ENCODE data around the gene RELB.
"Not testable (repeated sequence)": the region's sequence is repeated elsewhere in the genome, so short reads cannot be mapped to it uniquely, and the experiment has no call there.

The RELB gene

GRCh38 chr19:44988273-44988672 is 13.0 kb upstream of the RELB start:
- no peak for DNase-seq

DNA sequence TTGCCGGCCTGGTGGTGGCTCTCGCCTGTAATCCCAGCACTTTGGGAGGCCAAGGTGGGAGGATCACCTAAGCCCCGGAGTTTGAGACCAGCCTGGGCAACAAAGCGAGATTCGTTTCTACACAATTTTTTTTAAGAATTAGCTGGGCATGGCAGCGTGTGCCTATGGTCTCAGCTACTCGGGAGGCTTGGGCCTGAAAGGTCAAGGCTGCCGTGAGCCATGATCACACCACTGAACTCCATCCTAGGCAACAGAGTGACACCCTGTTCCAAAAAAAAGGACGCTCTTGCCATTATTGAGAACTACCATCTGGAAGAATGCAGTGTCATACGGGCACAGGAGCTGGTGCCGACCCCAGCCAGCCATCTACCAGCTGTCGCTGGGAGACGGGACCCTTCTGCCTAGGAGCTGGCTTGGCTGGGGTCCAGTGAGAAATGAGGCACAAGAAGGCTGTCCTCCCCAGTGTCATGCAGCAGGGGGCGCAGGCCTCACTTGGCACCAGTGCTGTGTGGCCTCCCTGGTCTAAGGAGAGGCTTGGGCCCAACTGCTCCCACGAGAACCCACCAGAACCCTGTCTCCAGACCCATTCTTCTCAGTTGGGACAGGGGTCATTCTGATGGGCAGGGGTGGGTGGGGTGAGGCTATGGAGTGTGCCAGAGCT is 12.2 kb upstream of the RELB start:
- DNase-seq: peak in 1 of 2 donors; percentile 15

- no peak for DNase-seq
These were observed 10.8 kb upstream of the RELB start for GRCh38 chr19:44990459-44990858.

- DNase-seq: no peak
These were observed 10.3 kb upstream of the RELB start for GRCh38 chr19:44990966-44991365.

- no peak for DNase-seq
These were observed 8.7 kb upstream of the RELB start for GRCh38 chr19:44992336-44993163.

DNA sequence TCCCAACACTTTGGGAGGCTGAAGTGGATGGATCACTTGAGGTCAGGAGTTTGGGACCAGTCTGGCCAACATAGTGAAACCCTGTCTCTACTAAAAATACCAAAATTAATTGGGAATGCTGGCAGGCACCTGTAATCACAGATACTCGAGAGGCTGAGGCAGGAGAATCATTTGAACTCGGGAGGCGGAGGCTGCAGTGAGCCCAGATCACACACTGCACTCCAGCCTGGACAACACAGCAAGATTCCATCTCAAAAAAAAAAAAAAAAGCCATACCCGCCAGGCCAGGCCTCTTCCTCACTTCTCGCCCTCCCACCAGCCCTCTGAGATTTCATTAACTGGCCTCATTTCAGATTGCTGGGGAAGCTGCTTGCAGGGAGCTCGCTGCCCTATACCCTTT is 7.7 kb upstream of the RELB start:
- DNase-seq: no peak

DNA sequence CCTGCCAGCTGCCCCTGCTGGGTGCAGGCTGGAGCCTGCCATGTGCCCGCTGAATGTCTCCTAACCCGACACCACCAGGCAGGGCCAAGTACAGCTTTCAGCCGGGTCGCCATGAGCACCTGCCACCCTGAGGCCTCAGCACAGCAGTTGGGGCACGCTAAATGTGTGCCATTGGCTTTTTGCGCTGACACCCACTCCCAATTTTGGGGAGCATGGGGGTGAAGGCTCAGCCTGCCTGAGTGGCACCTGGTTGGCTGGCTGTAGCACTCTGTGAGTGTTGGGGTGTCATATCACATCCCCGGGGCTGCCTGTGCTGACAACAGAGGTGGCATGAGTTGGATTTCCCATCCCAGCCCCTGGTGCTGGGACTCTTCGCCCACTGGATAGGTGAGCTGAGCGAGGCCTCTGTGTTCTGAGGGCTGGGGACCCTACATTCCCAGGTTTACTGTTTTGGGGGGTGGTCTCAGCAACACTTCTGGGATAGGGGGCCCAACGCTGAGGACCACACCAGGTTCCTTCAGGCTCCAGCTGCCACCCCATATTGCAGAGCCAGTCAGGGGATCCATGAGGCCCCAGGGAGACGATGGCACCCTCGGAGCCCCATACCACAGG is 7.2 kb upstream of the RELB start:
- no peak for DNase-seq

GRCh38 chr19:44998025-44998424 is 3.2 kb upstream of the RELB start:
- no peak for DNase-seq

GRCh38 chr19:44999131-44999925 is 1.9 kb upstream of the RELB start:
- not testable (repeated sequence) for DNase-seq

GRCh38 chr19:45000665-45001064 is 599 bp upstream of the RELB start:
- DNase-seq: not testable (repeated sequence)

- DNase-seq: no peak
These were observed 2.2 kb downstream of the RELB start for GRCh38 chr19:45003485-45003884.

- no peak for DNase-seq
These were observed 4.5 kb downstream of the RELB start for GRCh38 chr19:45005787-45006186.

DNA sequence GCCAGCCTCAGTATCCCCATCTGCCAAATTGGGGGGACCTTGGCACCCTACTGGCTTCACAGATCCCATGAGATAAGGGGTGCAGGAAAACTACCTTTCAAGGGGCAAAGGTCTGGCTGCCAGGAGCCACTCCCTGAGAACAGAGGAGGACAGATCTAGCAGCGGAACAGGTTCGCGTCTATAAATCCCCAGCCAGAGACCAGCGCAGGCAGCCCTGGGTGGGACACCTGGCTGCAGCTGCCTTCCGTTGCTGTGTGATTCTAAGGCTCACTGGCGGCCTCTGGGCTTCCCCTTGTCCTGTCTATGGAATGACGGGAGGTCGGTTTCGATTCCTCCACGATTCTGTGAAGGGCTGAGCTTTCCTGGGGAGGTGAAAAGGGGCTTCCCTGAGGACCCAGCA is 7.3 kb downstream of the RELB start:
- DNase-seq: no peak

DNA sequence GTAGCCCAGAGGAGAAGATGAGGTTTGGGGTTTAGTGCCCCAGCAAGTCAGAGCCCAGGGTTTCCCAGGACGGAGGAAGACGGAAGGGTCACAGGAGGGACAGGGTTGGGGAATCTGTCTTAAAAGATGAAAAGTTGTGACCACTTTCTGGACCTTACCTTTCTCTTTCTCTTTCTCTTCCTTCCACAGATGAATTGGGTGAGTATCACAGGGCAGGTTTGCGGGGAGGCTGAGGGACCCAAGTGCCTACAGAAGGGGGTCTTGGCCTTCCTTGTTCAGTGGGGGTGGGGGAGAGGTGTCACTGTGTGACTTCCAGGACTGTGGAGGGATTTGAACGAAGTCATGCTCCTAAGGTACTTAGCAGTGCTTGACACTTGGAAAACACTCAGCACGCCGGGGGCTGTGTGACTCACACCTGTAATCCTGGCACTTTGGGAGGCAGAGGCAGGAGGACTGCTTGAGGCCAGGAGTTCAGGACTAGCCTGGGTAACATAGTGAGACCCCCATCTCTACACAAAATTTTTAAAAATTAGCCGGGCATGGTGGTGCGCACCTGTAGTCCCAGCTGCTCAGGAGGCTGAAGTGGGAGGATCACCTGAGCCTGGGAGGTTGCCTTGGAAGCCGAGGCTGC is 8.5 kb downstream of the RELB start:
- DNase-seq: no peak

GRCh38 chr19:45010306-45010705 is 9.0 kb downstream of the RELB start:
- no peak for DNase-seq

GRCh38 chr19:45011959-45012358 is 10.7 kb downstream of the RELB start:
- DNase-seq: no peak

DNA sequence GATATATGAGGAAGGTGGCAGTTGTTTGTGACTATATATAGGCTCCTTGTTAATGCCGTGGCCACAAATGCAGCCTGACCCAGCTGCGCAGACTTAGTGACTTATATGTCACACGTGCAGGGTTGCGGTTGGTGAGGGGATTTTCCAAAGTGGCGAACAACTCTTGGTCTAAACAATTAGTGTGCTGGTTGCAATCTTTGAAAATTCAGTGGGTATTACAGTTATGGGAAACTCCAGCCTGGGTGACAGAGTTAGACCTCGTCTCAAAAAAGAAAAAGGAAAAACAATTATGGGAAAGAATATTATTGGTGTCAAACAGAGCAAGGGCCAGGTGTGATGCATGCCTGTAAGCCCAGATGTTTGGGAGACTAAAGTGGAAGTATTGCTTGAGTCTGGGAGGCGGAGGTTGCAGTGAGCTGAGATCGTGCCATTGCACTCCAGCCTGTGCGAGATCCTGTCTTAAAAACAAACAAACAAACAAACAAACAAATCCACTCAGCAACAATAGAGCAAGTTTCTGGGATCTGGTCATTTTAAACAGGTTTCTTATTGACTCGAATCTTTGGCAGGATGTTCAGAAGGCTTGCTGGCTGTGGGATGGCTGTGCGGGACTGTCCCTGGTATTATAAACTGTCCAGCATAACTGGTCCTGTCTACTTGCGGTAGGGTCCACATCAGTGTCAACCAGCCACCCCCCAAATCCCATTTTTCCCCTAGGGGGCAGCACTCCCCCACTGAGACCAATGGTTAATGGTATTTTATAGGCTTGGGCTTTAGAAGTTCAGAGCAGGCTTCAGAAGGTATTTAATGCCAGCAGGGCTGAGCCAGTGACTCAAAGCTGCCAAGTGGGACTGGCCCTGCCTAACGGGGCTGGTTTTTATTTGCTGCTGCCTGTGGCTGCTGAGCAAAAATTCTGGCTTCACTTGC is 15.4 kb downstream of the RELB start:
- DNase-seq: peak in 1 of 2 donors; percentile 73

GRCh38 chr19:45019187-45019586 is 17.9 kb downstream of the RELB start:
- DNase-seq: no peak

DNA sequence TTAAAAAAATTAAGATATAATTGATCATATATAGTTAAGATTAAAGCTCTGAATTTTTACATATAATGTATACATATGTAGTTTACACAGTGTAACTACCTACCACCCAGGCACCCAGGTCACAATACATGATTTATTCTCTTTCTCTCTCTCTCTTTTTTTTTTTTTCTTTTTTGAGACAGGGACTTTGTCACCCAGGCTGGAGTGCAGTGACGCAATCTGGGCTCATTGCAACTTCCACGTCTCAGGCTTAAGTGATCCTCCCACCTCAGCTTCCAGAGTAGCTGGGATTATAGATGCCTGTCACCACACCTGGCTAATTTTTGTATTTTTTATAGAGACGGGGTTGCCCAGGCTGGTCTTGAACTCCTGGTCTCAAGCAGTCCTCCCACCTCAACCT is 18.8 kb downstream of the RELB start:
- DNase-seq: no peak

- DNase-seq: no peak
These were observed 20.7 kb downstream of the RELB start for GRCh38 chr19:45021971-45022370.

- DNase-seq: no peak
These were observed 21.8 kb downstream of the RELB start for GRCh38 chr19:45023048-45023447.

GRCh38 chr19:45025264-45025663 is 24.0 kb downstream of the RELB start:
- no peak for DNase-seq

Data from bone marrow (tissue), 2 donors.